Spinal cord (tissue), 10 donors: ENCODE data around the gene TMEM116. TPM values are rescaled to one million over a fixed set of nuclear protein-coding genes. Genes with fewer than 3 reads are reported as not detected.

Experiments used
- DNase-seq, 6 donors: peaks; one replicate each; pipeline versions ENCODE4 v3.0.0 to v3.0.0-alpha.2; 2013 to 2015; ENCODE audit warnings: low spot score in 6 of 6, low read depth in 4 of 6
- H3K27ac ChIP-seq: one replicate; pipeline ENCODE4 v1.5.1; 2013; ENCODE audit warnings: low read depth, low read length, control low read depth
- H3K27me3 ChIP-seq: one replicate; pipeline ENCODE4 v1.6.1; 2013; ENCODE audit warnings: low read length; ENCODE audit not compliant: control insufficient read depth, insufficient read depth
- H3K36me3 ChIP-seq: one replicate; pipeline ENCODE4 v1.6.1; 2013; ENCODE audit warnings: low read length; ENCODE audit not compliant: control insufficient read depth, insufficient read depth
- H3K4me1 ChIP-seq: one replicate; pipeline ENCODE4 v1.6.1; 2013; ENCODE audit warnings: low read length; ENCODE audit not compliant: control insufficient read depth, insufficient read depth
- H3K4me3 ChIP-seq: one replicate; pipeline ENCODE4 v1.5.1; 2013; ENCODE audit warnings: low read depth, low read length, control low read depth
- H3K9me3 ChIP-seq: one replicate; pipeline ENCODE4 v1.6.1; 2013; ENCODE audit warnings: low read length; ENCODE audit not compliant: control insufficient read depth, insufficient read depth
- WGBS: methylation state at CpG from one replicate; pipeline ENCODE4 v1.1.5; 2013; ENCODE audit warnings: missing lambda C conversion rate; ENCODE audit not compliant: insufficient coverage; 5-methylcytosine and 5-hydroxymethylcytosine counted together
- polyA plus RNA-seq, 2 donors: library from polyadenylated mRNA; unstranded; fragments of 120-200 nt; gene quantifications; one replicate each; pipeline ENCODE4 v1.2.1, GENCODE V29; 2013; ENCODE audit not compliant: insufficient read length in 2 of 2
- total RNA-seq, 2 donors: library from RNA; depleted of rRNA in 1 of 2; stranded (reverse); fragments of 120-200 nt in 1 of 2; fragments of >200 nt in 1 of 2; gene quantifications; one replicate each; pipeline versions ENCODE4 v1.2.3 to v1.2.4, GENCODE V29; 2013 to 2014
- donor health status: healthy.

Gene TMEM116
- total and polyA plus RNA-seq, 4 donors: 12.3 to 23.2 (median 17.7) TPM

GRCh38 chr12:111926631-111927030 is 86.3 kb downstream of the TMEM116 start:
- no peak for DNase-seq
- no CpG with 5 or more reads among the region's 2 CpGs for WGBS
- Histone ChIP-seq H3K27ac (no peak overlapping the region), H3K9me3 (no peaks in the 10 kb centered on the region), H3K36me3 (no peaks in the 10 kb centered on the region), H3K4me3 (no peak overlapping the region), H3K4me1 (no peaks in the 10 kb centered on the region), H3K27me3 (no peaks in the 10 kb centered on the region)

GRCh38 chr12:111925171-111925570 is 87.8 kb downstream of the TMEM116 start:
- no peak overlapping the region for H3K27ac ChIP-seq
- no peak for DNase-seq
- WGBS: no CpG with 5 or more reads among the region's 3 CpGs
- no peak overlapping the region for H3K4me3 ChIP-seq
- H3K36me3 ChIP-seq: no peaks in the 10 kb centered on the region
- no peaks in the 10 kb centered on the region for H3K4me1 ChIP-seq
- H3K27me3 ChIP-seq: no peaks in the 10 kb centered on the region
- no peaks in the 10 kb centered on the region for H3K9me3 ChIP-seq

GRCh38 chr12:111907740-111908139 is 105.2 kb downstream of the TMEM116 start:
- no peaks in the 10 kb centered on the region for H3K4me1 ChIP-seq
- H3K36me3 ChIP-seq: peaks cover 5% of the 10 kb centered on the region
- H3K4me3 ChIP-seq: no peak overlapping the region
- 100% methylated on average over 1 of the region's 1 CpG for WGBS
- no peak for DNase-seq
- peaks cover 2% of the 10 kb centered on the region for H3K9me3 ChIP-seq
- H3K27ac ChIP-seq: no peak overlapping the region
- no peaks in the 10 kb centered on the region for H3K27me3 ChIP-seq

- Histone ChIP-seq H3K27ac (no peak overlapping the region), H3K36me3 (peaks cover 7% of the 10 kb centered on the region), H3K27me3 (no peaks in the 10 kb centered on the region), H3K4me3 (no peak overlapping the region), H3K9me3 (peaks cover 2% of the 10 kb centered on the region), H3K4me1 (no peaks in the 10 kb centered on the region)
- DNase-seq: no peak
- 96% methylated on average over 3 of the region's 3 CpGs for WGBS
These were observed 107.5 kb downstream of the TMEM116 start for GRCh38 chr12:111905502-111905901.

GRCh38 chr12:111904446-111904975 is 108.5 kb downstream of the TMEM116 start:
- Histone ChIP-seq H3K36me3 (peaks cover 12% of the 10 kb centered on the region), H3K9me3 (peaks cover 2% of the 10 kb centered on the region), H3K4me1 (no peaks in the 10 kb centered on the region), H3K27ac (no peak overlapping the region), H3K4me3 (no peak overlapping the region), H3K27me3 (no peaks in the 10 kb centered on the region)
- DNase-seq: no peak

- Histone ChIP-seq H3K36me3 (peaks cover 12% of the 10 kb centered on the region), H3K27me3 (no peaks in the 10 kb centered on the region), H3K4me1 (no peaks in the 10 kb centered on the region), H3K4me3 (no peak overlapping the region), H3K27ac (no peak overlapping the region), H3K9me3 (no peaks in the 10 kb centered on the region)
- WGBS: 63% methylated on average over 2 of the region's 4 CpGs
- no peak for DNase-seq
These were observed 111.8 kb downstream of the TMEM116 start for GRCh38 chr12:111901182-111901581.

GRCh38 chr12:111894556-111894955 is 118.4 kb downstream of the TMEM116 start:
- no peaks in the 10 kb centered on the region for H3K9me3 ChIP-seq
- no peaks in the 10 kb centered on the region for H3K4me1 ChIP-seq
- no peak overlapping the region for H3K4me3 ChIP-seq
- H3K27ac ChIP-seq: no peak overlapping the region
- DNase-seq: peak in 1 of 6 donors; percentile 5
- H3K36me3 ChIP-seq: peaks cover 20% of the 10 kb centered on the region
- H3K27me3 ChIP-seq: no peaks in the 10 kb centered on the region
- WGBS: 86% methylated on average over 1 of the region's 5 CpGs

- no peaks in the 10 kb centered on the region for H3K27me3 ChIP-seq
- WGBS: no CpG with 5 or more reads among the region's 2 CpGs
- peaks cover 30% of the 10 kb centered on the region for H3K36me3 ChIP-seq
- no peak for DNase-seq
- H3K9me3 ChIP-seq: no peaks in the 10 kb centered on the region
- H3K4me3 ChIP-seq: no peak overlapping the region
- no peak overlapping the region for H3K27ac ChIP-seq
- H3K4me1 ChIP-seq: no peaks in the 10 kb centered on the region
These were observed 119.7 kb downstream of the TMEM116 start for GRCh38 chr12:111893287-111893686.

- 100% methylated on average over 4 of the region's 11 CpGs for WGBS
- no peaks in the 10 kb centered on the region for H3K4me1 ChIP-seq
- no peak for DNase-seq
- H3K9me3 ChIP-seq: no peaks in the 10 kb centered on the region
- H3K27ac ChIP-seq: no peak overlapping the region
- peaks cover 59% of the 10 kb centered on the region for H3K36me3 ChIP-seq
- H3K27me3 ChIP-seq: no peaks in the 10 kb centered on the region
- no peak overlapping the region for H3K4me3 ChIP-seq
These were observed 124.8 kb downstream of the TMEM116 start for GRCh38 chr12:111887926-111888745.
